Stimulated activated naive CD4-positive, alpha-beta T cell treated with Interleukin-2 at 50 U/mL for 16 hours (primary cell): ENCODE results near the gene NOD2.

ENCODE experiments used
- DNase-seq: peaks from one replicate; lab custom pipeline; 2025; lab: John Stamatoyannopoulos, UW

NOD2 gene

DNA sequence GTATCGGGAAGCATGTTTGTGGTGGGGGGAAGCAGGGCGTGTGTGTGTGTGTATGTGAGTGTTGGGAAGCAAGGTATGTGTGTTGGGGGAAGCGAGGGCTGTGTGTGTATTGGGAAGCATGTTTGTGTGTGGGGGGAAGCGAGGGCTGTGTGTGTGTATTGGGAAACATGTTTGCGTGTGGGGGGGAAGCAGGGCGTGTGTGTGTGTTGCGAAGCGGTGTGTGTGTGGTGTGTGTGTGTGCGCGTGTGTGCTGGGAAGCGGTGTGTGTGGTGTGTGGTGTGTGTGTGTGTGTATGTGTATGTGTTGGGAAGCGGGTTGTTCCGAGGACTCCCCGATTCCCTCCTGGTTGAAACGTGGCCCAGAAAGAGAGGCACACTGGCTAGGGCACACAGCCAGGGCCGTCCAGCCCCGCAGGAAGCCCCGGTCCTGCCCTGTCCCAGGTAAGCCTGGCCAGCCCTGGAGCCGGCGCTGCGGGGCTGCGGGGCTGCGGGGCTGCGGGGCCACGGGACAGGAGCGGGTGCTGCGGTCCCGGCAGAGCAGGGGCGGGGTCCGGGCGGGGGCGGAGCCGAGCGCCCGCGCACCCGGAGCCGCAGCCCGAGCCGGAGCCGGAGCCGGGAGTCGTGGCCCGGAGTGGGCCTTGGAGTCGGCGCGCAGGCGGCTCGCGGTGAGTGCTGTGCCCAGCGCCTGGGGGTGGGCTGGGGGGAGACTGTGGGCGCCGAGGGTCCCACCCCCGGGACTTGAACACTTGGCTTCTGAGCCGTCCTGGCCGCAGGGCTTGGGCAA is at the start of gene NOD2:
Gene NOD2, plus strand, starts transcription at position 608 of the 783 bp plus-strand sequence. CDS start 5,890 bp downstream, outside the sequence.
- peak; percentile 18 for DNase-seq

DNA sequence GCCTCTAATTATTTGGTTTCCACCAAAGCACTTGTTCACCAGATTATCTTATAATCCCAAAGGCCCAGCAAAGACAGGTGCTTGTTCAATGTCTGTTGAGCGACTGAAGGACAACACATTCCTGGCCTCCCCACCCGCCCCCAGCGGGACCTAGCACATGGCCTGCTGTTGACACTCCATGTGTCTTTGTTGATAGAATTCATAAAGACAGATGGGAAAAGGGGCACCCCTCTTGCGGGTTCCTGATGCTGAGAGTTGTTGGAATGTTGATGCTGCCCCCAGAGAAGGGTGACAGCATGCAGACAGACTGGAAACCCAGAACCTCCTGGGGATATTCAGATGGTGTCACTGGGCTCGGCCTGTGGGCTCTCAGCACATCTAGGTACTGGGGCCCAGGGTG is 49.2 kb upstream of the NOD2 start:
- no peak for DNase-seq

DNA sequence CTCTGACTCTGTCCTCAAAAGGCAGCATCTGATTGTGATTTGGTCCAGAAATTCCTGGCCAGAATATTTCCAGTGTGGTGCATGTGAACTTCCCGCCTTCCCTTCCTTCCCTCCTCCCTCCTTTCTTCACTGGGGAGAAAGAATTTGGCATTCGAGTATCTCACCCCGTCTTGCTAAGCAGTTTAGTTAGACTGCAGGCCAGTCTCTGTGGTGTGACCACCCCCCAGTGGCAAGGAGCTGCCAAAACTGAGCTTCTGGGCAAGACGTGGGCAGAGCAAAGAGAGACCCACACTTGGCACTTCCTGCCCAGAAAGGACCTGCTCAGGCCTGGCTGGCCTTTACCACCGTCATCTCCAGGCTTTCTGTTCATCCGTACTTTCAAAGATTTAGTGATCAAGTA is 48.7 kb upstream of the NOD2 start:
- DNase-seq = no peak

DNA sequence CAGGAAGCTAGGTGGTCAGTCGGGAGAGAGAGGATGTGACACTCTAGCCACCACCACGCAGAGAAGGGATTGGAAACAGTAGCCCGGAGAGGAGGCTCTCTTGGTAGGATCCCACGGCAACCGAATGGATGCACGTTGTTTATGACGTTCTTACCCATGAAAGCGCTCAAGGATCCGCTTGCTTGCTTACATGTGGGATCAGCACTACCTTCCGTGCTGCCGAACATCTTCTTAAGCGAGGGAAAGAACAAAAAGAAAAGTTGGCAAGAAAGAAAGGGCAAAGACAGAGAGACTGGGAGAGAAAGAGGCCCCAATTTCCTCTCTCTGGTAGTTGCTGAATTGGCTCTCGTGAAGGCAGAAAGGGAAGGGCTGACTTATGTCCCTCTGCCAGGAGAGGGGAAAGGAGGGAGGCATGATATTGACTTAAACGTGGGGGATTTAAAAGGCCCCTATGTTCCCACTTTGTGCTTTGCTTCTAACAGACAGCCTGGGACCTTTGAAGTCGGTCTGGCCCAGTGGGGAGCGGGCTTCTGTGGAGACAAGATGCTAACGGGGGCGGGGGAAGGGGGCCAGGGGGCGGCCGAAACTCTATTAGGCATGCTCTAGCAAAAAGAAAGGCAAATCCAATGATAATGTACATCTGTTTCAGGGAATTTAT is 47.7 kb upstream of the NOD2 start:
- DNase-seq = no peak

DNA sequence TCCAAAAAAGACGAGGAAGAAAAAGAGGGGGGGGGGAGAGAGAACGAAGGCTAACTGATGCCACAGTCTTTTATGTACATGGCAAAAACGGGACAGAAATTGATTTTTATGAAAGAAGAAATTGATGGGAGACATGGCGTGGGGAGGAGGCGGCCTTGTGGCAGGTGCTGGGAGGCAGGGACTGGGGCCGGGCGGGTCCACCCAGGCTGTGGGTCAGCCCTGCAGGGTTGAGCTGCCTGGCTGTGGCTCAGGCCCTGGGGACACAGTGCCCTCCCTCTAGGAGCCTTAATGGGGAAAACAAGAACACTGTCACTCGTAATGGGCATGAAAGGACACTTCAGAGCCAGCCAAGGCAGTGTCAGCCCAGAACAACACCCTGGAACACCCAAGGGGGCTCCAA is 47.1 kb upstream of the NOD2 start:
- no peak for DNase-seq

DNA sequence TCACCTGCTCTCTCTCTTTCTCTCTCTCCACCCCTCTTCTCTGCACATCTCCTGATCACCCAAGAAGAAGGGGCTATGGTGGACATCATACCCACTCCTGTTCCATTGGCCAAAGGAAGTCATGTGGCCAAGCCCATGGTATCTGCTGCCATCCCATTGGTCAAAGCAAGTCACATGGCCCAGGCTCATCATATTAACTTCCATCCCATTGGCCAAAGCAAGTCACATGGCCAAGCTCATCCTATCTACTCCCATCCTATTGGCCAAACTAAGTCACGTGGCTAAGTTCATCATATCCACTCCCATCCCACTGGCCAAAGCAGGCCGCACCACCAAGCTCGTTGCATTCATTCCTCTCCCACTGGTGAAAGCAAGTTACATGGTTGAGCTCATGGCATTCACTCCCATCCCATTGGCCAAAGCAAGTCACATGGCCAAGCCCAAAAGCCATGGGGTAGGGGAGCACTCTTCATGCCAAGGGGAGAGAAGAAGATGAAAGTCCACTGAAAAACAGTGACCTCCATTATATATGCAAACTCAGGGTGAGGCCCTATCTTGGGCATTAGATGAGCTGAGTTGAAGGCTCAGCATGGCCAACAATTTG is 41.5 kb upstream of the NOD2 start:
- no peak for DNase-seq

DNA sequence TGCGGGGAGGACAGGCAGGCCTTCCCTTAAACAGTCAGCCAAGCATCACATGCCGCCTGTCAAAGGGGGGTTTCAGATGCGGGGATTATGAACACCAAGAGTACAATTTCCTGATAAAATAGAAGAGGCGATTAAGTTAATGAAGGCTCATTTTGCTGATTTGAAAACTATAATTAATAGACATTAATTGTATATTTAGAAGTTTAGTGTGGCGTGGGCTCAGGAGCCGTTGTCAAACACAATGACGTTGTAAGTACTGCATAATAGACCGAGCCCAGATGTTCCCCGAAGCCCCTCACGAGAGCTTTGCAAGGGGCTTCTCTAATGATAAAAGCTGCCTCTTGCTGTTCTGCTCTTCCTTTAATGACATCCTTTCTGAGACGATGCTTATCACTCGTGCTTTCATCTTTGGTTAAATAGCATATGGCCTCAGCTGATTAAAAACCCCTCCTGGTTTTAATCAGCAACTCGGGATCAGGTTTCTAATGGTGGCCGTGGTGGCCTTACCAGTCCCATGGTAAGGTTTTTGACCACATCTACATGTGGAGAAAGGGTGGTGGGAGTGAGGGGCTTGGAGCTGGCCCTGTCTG is 40.5 kb upstream of the NOD2 start:
- no peak for DNase-seq

DNA sequence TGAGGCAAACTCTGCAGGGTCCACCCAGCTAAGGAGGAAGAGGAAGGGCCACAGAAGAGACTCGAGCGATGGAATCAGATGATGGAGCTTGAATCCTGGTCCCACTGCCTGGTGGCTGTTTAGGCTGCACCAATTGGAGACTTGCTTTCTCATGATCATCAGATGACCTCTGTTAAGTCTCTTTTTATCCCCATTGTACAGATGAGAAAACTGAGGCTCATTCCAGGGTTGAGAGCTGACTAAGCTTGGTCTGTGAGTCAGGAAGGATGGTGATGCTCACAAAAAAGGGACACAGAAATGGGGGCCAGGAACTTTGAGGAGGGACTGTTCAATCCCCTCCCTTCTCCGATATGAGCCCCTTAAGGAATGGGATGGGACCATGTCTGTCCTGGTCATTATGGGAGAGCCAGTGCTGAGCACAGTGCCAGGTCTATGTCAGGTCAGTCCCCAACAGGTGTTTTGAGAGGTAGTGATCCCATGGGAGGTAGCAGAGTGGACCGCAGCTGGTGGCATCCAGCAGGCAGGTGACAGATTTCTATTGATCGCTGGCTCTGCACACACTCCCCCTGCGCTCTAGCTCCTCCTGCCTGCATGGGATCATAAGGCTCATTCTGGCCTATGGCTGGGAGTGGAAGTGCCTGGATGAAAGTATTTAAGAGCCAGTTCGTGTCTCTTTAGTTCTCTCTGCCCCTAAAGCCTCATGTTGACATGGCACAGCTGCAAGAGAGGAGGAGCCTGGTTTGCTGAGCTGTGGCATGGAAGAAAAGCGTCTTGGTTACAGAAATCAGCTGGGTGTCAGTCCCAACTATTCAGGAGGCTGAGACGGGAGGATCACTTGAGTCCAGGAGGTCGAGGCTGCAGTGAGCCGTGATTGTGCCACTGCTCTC is 39.5 kb upstream of the NOD2 start:
- no peak for DNase-seq

DNA sequence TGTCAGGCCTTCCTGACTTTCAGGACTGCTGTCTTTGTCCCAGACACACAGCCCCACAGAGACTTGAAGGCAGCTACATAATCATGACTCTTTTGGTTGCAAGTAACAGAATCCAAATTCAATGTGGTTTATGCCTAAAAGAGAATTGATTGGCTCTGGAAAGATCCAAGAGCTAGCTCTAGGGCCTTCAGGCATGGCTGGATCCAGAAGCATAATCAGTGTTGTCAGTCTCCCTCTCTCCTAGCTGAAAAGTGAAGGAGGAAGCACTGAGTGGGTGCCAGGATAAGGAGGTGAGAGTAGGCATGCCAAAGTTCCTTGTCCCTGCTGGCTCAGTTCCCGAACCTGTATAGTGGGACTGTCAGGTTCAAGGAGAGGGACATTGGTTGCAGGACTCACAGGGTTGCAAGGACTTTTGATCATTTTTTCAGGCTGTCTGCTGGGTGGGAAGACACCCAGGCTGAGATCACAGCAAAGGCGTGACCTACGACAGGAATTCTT is 37.8 kb upstream of the NOD2 start:
- DNase-seq = no peak

DNA sequence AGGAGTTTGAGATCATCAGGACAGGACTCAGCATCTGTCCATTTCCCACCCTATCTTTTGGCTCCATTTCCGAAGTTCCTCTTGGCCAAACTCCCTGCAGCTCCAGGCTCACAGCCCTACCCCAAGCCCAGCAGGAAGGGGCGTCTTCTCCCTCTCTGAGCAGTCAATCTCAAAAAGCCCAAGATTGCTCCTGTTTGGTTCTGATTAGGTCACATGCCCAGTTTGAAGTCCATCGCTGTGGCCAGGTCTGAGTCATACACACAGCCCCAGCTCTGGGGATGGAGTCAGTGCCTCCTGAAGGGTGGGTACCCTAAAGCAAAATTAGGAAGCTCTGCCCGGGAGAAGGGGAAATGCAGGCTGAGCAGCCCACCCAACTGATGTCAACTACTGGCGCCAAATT is 36.2 kb upstream of the NOD2 start:
- no peak for DNase-seq

DNA sequence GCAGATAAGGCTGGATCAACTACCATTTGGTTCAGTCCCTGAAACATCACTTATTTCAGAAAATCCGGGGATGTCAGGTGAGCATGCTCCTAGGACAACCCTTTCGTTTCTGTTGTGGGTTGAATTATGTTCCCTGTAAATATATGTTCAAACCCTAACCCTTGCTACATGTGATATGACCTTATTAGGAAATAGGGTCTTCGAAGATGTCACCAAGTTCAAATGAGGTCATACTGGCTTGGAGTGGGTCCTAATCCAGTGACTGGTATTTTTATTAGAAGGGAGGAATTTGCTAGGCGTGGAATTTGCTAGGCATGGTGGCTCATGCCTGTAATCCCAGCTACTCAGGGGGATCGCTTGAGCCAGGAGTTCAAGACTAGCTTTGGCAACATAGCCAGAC is 33.6 kb upstream of the NOD2 start:
- DNase-seq = no peak

DNA sequence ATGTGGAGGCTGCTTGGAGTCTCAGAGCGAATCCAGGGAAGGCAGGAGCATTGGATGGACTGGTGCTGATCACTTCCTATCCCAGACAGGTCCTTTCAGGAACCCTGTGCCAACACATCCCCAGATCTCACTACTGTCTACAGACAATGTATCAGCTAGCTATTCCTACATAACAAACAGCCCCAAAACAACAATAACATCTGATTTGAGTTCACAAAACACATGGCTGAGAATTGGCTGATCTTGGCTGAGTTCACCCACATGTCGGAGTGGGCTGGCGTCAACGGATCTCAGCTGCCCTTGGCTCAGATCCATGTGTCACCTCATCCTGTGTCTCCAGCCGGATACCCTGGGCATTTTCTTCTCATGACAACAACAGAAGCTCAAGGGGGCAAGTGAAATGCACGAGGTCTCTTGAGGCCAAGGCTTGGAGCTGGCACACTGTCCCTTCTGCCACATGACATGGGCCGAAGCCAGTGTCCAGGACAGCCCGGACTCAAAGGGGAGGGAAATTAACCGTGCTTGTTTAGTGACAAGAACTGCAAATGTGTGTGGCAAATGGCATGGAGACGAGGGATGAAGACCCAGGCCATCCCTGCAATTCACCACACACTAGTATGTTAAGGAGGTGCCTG is 31.0 kb upstream of the NOD2 start:
- DNase-seq = no peak

DNA sequence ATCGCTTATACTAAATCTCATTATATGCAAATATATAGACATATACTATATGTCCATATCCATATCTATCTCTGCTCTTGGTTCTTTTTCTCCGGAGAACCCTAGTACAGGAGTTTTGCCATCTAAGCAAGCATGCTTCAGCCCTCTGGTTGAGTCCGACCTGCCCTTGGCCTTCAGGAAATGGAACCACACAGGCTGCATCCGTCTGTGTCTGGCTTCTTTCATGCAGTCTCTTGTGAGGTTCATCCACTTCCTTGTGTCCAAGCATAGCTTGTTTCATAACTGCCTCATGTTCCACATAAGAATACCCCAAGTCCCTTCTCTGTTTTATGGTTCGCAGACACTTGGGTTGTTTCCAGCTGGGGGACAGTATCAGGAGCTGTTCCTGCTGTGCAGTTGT is 29.1 kb upstream of the NOD2 start:
- no peak for DNase-seq

DNA sequence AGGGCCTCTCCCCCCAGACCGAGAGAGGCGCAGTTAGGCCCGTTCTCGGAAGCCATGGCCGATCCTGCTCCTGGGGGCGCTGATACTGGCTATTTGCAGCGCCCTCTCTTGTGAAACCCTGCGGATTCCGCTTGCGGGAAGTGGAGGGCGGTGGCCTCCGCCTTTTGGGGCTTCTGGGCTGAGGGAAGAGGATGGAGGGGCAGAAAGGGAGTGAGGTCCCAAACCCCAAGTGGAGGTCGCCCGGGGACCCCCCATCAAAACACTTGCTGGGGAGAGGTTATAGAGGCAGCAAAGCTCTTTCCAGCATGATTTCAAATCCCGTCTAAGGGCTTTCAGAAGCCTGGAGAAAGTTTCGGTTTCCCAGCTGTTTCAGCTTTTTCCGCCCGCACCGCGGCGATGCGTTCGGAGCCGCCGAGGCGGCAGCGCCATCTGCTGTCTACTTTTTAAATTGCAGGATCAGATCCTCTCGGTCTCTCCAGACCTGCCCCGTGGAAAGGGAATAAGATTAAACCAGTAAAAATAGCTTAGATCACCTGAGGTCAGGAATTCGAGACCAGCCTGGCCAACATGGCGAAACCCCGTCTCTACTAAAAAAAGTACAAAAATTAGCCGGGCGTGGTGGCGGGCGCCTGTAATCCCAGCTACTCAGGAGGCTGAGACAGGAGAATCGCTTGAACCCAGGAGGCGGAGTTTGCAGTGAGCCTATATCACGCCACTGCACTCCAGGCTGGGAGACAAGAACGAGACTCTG is 28.1 kb upstream of the NOD2 start:
- DNase-seq = peak; percentile 58

DNA sequence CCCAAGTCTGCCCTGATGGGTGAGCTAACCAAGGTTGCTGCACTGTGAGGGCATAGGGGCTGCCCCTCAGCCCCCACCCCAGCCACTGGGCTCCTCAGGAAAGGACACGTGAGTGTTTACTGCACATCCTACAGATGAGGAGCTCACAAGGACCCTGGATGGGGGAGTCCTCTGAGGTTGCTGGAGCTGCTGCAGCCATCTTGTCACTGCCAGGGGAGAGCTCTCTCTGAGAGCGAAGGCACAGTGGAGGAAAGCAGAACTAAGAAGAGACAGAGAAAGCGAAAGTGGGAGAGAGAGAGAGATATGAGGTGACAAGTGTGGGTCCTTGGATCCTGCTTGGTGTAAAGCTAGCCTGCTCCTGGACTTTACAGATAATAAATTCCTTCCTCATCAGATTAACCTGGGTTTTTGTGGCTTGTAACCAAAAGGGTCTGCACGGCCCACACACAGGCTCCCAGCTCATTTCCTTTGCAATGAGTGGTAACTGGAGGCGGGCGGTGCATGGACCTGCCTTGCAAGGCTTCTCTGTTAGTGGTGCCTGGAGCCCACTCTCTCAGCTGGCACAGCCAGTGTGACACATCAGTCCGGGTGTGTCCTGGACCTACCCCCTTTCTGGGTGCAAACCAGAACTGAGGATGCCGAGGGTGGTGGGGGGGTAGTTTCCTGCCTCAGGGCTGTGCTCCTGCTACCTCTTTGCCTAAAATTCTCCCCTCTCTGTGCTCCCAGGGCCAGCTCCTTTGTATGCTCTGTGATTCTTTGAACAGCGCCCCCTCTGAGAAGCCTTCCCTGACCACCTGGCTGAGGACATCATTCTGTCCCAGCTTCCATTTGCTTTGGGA is 26.5 kb upstream of the NOD2 start:
- DNase-seq = peak; percentile 41

DNA sequence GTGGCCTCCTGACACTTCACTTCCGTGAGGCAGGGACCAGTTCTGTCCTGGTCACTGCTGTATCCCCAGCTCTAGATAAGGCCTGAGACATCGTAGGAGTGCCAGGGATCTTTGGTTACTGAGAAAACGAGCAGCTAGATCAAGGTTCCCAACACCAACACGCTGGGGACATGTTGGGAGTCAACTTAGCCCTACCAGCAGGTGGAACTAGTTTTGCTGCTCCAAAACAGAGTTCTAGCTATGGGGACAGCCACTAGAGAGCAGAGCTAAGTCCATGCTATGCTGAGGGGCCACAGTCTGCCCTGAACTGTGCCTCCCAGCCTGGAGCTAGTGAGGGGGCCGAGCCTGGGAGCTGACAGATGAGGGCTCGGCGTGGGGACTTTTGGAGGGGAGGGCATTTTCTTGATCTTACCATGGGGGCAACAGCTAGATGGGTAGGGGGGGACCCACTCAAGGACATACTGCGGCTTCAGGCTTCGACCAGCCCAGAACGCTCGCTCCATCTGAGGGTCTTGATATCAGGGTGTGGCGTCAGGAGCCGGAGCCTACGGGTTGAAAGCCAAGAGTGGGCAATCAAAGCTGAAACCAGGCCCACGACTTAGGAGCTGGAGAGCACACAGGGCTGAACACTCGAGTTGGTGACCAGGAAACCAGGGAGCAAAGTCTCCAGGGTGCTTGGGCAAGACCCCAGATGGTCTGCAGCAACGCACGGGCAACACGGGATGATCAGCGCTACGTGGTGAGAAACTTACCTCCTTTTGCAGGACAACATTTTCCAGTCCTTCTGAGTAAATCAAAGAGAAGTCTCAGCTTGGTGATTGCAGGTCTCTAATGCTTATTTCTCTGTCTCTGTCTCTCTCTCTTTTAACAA is 25.7 kb upstream of the NOD2 start:
- DNase-seq = no peak

DNA sequence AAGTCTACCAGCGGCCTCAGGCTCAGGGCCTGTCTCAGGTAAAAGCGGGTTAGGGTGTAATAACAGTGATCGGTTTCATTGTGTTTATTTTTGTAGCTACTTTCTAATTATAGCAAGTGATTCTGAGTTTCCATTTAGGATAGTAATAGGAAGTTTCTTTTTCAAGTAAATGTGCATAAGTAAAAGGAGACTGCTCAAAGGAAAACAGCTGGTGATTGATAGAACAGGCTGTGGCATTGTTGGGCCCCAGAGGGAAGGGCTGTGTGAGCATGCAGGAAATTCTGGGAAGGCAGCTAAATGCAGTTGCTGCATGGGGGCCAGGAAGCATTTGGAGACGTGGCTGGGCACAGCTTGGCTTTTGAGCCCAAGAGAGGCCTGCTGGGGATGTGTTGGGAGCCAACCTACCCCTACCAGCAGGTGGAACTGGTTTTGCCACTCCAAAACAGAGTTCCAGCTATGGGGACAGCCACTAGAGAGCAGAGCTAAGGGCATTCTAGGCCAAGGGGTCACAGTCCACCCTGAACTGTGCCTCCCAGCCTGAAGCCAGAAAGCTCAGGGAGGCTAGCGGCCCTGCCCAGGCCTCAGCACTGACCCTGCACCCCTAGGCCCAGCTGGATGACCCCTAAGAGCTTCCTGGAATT is 24.9 kb upstream of the NOD2 start:
- DNase-seq = no peak

DNA sequence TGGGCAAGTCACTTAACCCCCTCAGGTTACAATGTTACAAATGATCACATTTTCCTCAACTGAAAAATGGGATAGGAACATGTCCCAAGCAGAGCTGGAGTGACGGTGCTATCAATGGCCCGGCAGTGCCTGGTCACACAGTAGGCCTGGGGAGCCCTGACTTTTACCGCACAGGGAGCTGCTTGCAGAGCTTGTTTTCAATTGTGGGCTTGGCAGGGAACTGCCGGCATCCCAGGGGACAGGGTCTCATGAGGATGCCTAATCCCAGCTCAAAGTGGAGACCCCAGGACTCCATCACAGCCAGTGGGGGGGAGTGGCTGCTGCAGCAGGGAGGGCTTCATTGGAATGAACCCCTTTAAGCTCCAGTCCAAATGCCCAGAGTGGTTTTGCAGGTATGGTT is 23.7 kb upstream of the NOD2 start:
- no peak for DNase-seq
